HL-60/S4 treated with phorbol 12-myristate 13-acetate at 8.2 ng/mL for 4 days and 3 days (cell line): ENCODE measurements around the gene CDC42EP5.

Source experiments
- in situ Hi-C: fragments of 300-500 bp; cut with MboI; formaldehyde crosslinking; loops from 2 replicates; pipeline ENCODE4 v1.15.0; 2022; ENCODE audit warnings: low sequenced_read_pairs

CDC42EP5 gene

DNA sequence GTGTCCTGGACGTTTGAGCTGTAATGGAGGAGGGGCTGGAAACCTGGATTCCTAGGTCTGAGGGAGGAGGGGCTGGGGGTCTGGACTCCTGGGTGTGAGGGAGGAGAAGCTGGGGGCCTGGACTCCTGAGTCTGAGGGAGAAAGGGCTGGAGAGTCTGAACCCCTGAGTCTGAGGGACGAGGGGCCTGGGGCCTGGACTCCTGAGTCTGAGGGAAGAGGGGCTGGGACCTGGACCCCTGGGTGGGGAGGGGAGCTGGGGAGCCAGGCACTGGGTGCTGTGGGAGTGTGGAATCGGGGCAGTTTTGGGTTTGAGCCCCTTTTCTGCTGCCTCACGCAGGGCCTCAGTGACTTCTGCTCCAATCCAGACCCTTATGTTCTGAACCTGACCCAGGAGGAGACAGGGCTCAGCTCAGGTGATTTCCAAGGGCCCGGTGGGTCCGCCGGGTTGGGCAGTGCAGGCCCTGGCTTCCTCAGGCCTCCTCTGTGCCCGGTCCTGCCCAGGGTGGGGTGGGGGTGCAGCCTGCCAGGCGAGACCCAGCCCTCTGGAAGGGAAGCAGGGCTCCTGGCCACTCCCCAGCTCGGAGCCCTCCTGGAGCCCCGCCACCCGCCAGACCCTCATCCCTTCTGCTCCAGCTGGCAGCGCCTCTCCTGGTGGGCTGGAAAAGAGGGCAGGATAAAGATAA lies 43.4 kb downstream of the CDC42EP5 start:
- in situ Hi-C loops: no loop called here

GRCh38 chr19:54429176-54429495 lies 44.0 kb downstream of the CDC42EP5 start:
- in situ Hi-C loops: no loop called here

GRCh38 chr19:54428323-54429175 lies 44.5 kb downstream of the CDC42EP5 start:
- in situ Hi-C loops: no loop called here

DNA sequence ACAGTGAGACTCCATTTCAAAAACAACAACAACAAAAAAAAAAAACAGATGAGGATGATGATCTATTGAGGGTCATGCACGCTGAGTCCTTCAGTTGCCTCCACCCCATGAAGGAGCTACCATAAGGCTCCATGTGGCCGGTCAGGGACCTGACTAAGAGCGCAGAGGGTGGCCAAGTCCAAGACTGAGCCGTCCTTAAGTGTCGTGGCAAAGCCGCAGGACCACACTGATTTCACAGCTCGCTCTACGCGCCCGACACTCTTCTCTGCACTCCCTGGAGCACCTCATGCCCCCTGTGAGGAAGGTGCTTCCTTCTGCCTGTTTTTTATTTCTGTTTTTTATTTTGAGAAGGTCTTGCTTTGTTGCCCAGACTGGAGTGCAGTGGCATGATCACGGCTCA lies 45.5 kb downstream of the CDC42EP5 start:
- in situ Hi-C loops: no loop called here

DNA sequence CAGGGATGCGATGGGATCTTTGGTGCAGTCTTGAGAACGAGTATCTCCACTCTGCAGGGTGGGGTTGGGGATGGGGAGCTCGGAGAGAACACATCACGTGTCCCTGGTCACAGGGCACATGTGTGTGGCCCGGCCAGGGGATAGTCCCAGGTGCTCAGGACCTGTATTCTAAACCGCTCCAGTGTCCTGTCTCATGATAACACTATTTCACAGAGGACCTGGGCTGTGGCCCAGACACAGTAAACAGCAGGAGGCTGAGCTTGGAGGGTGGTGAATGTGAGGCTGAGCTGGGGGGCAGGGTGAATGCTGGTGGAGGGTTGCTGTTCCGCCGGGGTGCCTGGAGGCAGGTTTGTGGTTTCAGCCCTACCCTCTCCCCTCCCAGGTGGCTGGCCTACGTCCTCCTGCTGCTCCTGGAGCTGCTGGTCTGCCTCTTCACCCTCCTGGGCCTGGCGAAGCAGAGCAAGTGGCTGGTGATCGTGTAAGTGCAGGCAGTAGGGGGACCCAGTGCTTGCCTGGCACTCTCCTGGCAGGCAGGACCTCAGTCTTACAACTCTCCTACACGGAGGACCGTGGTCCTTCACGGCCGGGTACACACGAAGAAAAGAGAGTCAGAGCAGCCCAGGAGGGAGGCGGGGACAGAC lies 46.7 kb downstream of the CDC42EP5 start:
- in situ Hi-C loops: no loop called here

DNA sequence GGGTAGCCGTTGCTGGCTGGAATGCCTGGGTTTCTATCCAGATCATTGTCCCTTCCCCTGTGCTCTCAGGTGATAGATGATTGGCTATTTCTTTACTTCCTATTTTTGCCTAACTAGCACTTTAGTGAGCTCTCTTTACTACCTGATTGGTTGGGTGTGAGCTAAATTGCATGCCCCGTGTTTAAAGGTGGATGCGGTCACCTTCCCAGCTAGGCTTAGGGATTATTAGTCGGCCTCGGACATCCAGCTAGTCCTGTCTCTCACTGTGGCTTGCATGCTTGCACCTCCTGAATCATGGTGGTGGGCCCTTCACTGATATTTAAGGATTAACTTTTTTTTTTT lies 47.7 kb downstream of the CDC42EP5 start:
- in situ Hi-C loops: no loop called here

- in situ Hi-C loops: no loop called here
These were observed 48.3 kb downstream of the CDC42EP5 start for GRCh38 chr19:54424660-54425381.

GRCh38 chr19:54424201-54424600 lies 48.9 kb downstream of the CDC42EP5 start:
- in situ Hi-C loops: no loop called here

- in situ Hi-C loops: no loop called here
These were observed 51.0 kb downstream of the CDC42EP5 start for GRCh38 chr19:54422136-54422535.

- in situ Hi-C loops: no loop called here
These were observed 51.6 kb downstream of the CDC42EP5 start for GRCh38 chr19:54421521-54421920.

GRCh38 chr19:54421169-54421516 lies 52.0 kb downstream of the CDC42EP5 start:
- in situ Hi-C loops: no loop called here

- in situ Hi-C loops: no loop called here
These were observed 52.5 kb downstream of the CDC42EP5 start for GRCh38 chr19:54420383-54421168.

- in situ Hi-C loops: no loop called here
These were observed 53.1 kb downstream of the CDC42EP5 start for GRCh38 chr19:54420068-54420382.

DNA sequence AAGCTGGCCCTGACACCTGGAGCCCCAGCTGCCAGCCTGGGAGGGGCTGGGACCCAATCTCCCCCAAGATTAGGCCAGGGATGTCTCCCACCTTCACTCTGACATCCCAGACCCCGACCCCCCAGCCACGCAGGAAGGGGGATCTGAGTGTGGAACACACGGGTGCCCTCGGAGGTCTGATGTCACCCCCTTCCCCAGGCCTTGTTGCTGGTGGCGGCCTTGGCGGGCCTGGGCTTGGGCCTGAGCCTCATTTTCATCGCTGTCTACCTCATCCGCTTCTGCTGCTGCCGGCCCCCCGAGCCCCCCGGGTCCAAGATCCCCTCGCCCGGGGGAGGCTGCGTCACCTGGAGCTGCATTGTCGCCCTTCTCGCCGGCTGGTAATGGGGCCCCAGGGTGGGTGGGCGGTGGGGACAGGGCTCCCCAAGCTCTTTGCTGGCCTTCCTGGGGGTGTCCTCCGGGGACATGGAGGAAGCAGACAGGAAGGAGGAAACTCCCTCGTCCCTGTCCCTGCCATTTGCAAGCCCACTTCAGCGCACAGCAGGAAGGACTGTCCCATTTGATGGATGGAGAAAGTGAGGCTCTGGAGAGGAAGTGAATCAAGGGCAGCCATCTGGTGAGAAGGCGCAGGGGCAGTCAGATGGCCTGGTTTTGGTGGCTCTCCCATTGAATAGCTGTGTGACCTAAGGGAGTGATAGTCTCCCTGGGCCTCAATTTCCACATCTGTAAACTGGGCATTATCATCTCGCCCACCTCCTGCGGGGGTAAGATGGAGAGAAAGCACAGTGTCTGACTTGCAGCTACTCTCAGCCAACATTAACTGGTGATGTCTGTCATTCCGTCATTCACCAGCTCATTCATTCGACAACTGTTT lies 53.9 kb downstream of the CDC42EP5 start:
- in situ Hi-C loops: no loop called here

DNA sequence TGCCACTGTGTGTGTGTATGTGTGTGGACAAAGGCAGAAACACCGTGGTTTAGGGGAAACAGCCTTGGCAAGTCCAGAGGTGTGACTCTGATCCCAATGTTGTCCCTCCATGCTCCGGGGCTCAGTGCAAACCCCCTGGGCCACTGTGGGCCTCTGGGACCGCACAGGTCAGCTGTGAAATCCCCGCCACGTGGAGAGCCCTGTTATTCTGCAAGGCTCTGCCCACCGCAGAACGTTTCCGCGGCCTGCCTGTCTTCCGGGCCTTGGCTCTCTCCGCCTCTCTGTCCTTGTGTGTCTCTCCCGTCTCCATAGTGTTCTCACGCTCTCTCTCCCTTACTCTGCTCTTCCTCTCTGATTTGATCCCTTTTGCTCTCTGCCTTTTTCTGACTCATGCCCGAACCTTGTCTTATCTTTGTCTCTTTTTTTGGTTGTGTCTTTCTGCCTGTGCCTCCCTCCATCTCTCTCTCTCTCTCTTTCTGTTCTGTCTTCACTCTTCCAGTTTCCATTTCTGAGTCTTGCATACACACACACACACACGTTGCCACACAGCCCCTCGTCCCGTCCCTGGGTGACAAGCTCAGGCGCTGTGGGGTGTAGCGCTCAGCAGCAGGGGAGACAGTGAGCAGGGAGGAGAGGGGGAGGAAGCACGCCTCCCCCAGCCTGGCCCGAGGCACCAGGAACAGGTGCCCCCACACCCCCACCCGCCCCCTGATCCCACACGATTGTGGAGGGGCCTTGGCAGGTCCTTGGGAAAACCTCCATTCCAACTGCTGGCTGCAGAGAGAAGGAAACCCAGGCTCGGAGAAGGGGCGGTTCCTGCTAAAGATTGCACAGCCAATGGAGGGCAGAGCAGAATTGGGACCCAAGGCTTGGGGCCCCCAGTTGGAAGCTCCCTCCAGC lies 54.8 kb downstream of the CDC42EP5 start:
- in situ Hi-C loops: no loop called here

DNA sequence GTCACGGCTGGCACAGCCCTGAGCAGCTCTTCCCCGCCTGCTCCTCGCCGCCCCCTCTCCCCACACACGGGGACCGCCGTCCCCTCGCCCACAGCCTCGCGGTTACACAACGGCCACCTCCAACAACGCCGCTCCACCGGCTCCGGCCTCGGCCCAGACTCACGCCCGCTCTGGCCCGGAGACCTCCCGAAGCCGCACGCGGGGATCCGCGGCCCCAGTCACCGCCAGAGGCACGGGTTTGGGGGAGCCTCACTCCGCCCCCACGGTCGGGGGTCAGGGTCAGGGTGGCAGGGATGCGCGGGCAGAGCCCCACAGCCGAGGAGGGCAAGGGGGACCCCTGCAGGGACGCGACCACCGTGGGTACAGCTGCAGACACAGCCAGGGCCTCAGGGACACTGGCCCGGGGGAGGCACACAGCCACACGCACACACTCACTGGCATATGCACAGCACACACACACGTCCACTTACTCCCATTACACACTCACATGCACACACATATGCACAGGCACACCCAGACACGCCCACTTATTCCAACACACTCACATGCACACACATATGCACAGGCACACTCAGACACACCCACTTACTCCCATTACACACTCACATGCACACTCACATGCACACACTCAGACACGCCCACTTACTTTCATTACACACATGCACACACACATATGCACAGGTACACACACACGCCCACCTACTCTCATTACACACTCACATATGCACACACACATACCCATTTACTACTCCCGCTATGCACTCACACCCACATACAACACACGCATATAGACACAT lies 56.2 kb downstream of the CDC42EP5 start:
- in situ Hi-C loops: no loop called here

- in situ Hi-C loops: no loop called here
These were observed 57.0 kb downstream of the CDC42EP5 start for GRCh38 chr19:54415901-54416673.
